Measurements from ENCODE around the gene RAI1. TPM values are rescaled to one million over a fixed set of nuclear protein-coding genes. Genes with fewer than 3 reads are reported as not detected.

Gene RAI1
- total and polyA plus RNA-seq, 2 of the 8 experiments (the other 6 are each of a cell fraction or from before 2014, with no cell fraction given): 0.39 to 1.2 TPM

DNA sequence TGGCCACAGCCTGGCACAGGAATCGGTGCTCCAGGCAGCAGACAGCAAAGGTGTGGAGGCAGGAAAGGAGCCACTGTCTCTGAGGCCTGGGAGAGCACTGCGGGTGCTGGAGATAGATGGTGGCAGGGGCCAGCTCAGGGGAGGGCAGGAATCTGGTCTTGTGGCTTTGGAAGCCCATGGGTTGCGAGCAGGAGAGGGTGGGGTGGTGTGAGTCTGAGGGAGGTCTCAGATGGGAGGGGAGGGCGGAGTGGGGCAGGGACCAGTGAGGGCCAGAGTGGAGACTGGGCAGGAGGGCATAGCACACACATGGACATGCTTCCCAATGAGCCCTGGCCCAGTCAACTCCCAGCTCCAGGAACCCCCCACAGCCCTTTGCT, 85.5 kb downstream of the RAI1 start:
- Histone ChIP-seq H4K20me1 (replicated peaks in 1 of 2; ENCODE audit: control insufficient read depth in 1 of 2, insufficient read depth in 2 of 2, low read length in 2 of 2) (no peaks in the 10 kb centered on the region), H3K4me2 (ENCODE audit: insufficient read depth in 1 of 2, low read depth in 2 of 2, low read length in 2 of 2) (no peak overlapping the region), H3K23ac (ENCODE audit: insufficient read length) (no peak overlapping the region), H2BK12ac (ENCODE audit: low read depth, low read length) (peak overlapping the region; percentile 19; the same call in 1 of the 2 replicates), H2BK120ac (replicated peaks; ENCODE audit: low read depth, low read length) (no peak overlapping the region), H3K4me1 (replicated peaks in 1 of 4; ENCODE audit: control insufficient read depth in 3 of 4, insufficient read depth in 4 of 4, low read length in 3 of 4) (peaks cover 0 to 9% (median 6%) of the 10 kb centered on the region in 4 experiments; a peak in 5 of 7 replicates), H2AK5ac (ENCODE audit: low read depth, low read length) (0 out of 2 replicates have a peak overlapping the region, but pooled peaks have one; percentile 39), H3K14ac (ENCODE audit: insufficient read length) (no peak overlapping the region), H2BK5ac (ENCODE audit: low read depth, low read length) (no peak overlapping the region), H4K5ac (ENCODE audit: insufficient read length, low read depth, low read length) (no peak overlapping the region), H3K27me3 (replicated peaks in 1 of 4; ENCODE audit: control insufficient read depth in 3 of 4, extremely low read depth in 1 of 4, insufficient read depth in 3 of 4, low read length in 3 of 4) (peaks cover 0 to 2% (median 0%) of the 10 kb centered on the region in 4 experiments; a peak in 2 of 7 replicates), H4K91ac (replicated peaks; ENCODE audit: insufficient read length, low read length) (peak overlapping the region; percentile 34), H2BK15ac (ENCODE audit: low read length) (no peak overlapping the region), H3K4ac (replicated peaks; ENCODE audit: insufficient read length, low read depth, low read length) (no peak overlapping the region), H3K4me3 (ENCODE audit: extremely low read depth in 1 of 4, insufficient read depth in 2 of 4, low read depth in 3 of 4, low read length in 4 of 4) (no peak overlapping the region), H3K27ac (ENCODE audit: low read depth, low read length) (no peak overlapping the region), H2BK20ac (ENCODE audit: low read length) (no peak overlapping the region), H3K18ac (ENCODE audit: extremely low read depth, low read length) (peak overlapping the region; percentile 19; the same call in 1 of the 2 replicates), H3K9me3 (ENCODE audit: insufficient read depth in 2 of 2, low read depth in 1 of 2, low read length in 1 of 2) (no peaks in the 10 kb centered on the region), H3K79me2 (ENCODE audit: control insufficient read depth in 1 of 2, insufficient read depth in 2 of 2, low read length in 2 of 2) (no peaks in the 10 kb centered on the region), H3K79me1 (ENCODE audit: low read depth, low read length) (no peaks in the 10 kb centered on the region), H3K56ac (replicated peaks; ENCODE audit: insufficient read length, low read depth, low read length) (no peak overlapping the region), H3K9ac (replicated peaks in 1 of 4; ENCODE audit: extremely low read depth in 1 of 4, low read depth in 3 of 4, low read length in 3 of 4) (no peak overlapping the region), H3K23me2 (ENCODE audit: low read depth, low read length) (no peaks in the 10 kb centered on the region), H2AFZ (ENCODE audit: low read length) (no peak overlapping the region), H3K36me3 (ENCODE audit: control insufficient read depth in 2 of 4, insufficient read depth in 4 of 4, low read length in 3 of 4) (no peaks in the 10 kb centered on the region), H4K8ac (ENCODE audit: extremely low read depth, insufficient read depth, low read length) (peak overlapping the region; percentile 64)
- TF ChIP-seq TBP (IDR thresholded peaks at IDR 0.05; ENCODE audit: low read depth, low read length): no peak
- TF ChIP-seq JUN (IDR thresholded peaks at IDR 0.05; ENCODE audit: low read depth, low read length): no peak
- no peak for TF ChIP-seq SP2 (IDR thresholded peaks at IDR 0.05; ENCODE audit: low read length)
- no peak for TF ChIP-seq KDM4A (IDR thresholded peaks at IDR 0.05; ENCODE audit: low read depth, low read length, severe bottlenecking)
- FAIRE-seq: no peak
- 90% methylated on average over 3 of the region's 4 CpGs; no CpG with 5 or more reads in 1 of the 2 experiments for WGBS, 2 experiments (ENCODE audit: extremely low coverage in 1 of 2, insufficient coverage in 1 of 2, insufficient read length in 1 of 2, insufficient replicate concordance in 2 of 2, low coverage in 1 of 2, low lambda C conversion rate in 2 of 2, missing lambda C conversion rate in 1 of 2)
- ChIA-PET POLR2A (ENCODE audit: partially characterized antibody) (interaction anchor here (1.2 to 1.7 kb wide), 3 partner anchors 9 to 70 kb away, joined by 3 to 4 read pairs (median 3); partner anchors contain the start of gene SREBF1), CTCF (ENCODE audit: partially characterized antibody) (interaction anchor here (0.9 to 2.5 kb wide), 6 partner anchors 8 to 122 kb away, joined by 3 to 7 read pairs (median 4); no protein-coding TSS in a partner anchor)
- DNase-seq (ENCODE audit: low read depth in 1 of 2, low spot score in 2 of 2): no peak

Data from H1 (cell line).